ENCODE results near the gene CFAP126.
"Not testable (repeated sequence)": the region's sequence is repeated elsewhere in the genome, so short reads cannot be mapped to it uniquely, and the experiment has no call there.

CFAP126 gene

GRCh38 chr1:161367684-161368400 lies at the start of gene CFAP126:
Gene CFAP126 (minus strand): TSS chr1:161367876. CDS start chr1:161367868, 8 bp downstream.
- Histone ChIP-seq H3K36me3 (peaks cover 11 to 41% (median 33%) of the 10 kb centered on the region in 11 experiments; a peak in 21 of 22 replicates), H3K9me3 (replicated peaks in 1 of 11) (no peaks in the 10 kb centered on the region), H3K9ac (peak within 1 kb of the TSS in 5 of 11 experiments; percentile 4 to 33 (median 8); a peak in 5 of 22 replicates), H4K20me1 (no peaks in the 10 kb centered on the region), H3K27ac (peak within 1 kb of the TSS in 3 of 11 experiments; percentile 37 to 66 (median 43); a peak in 3 of 22 replicates), H3K4me3 (no peak within 1 kb of the TSS), H3K27me3 (no peaks in the 10 kb centered on the region), H3K4me1 (peaks cover 0 to 11% (median 7%) of the 10 kb centered on the region in 10 experiments; a peak in 9 of 20 replicates), H3K4me2 (peak within 1 kb of the TSS in 3 of 11 experiments; percentile 8 to 36 (median 26); a peak in 1 of 22 replicates)
- no peak for TF ChIP-seq Cebpa-rat (IDR thresholded peaks at IDR 0.05)

- H3K36me3 ChIP-seq; H3K4me1 ChIP-seq; H3K27ac ChIP-seq; H3K9ac ChIP-seq; H4K20me1 ChIP-seq; H3K4me3 ChIP-seq; H3K4me2 ChIP-seq; H3K9me3 ChIP-seq (replicated peaks in 1 of 11); H3K27me3 ChIP-seq: not testable (repeated sequence)
These were observed 45.4 kb upstream of the CFAP126 start for GRCh38 chr1:161413050-161413449.

GRCh38 chr1:161410636-161410970 lies 42.9 kb upstream of the CFAP126 start:
- not testable (repeated sequence) for H3K9ac ChIP-seq; H3K4me2 ChIP-seq; H3K27ac ChIP-seq; H3K4me3 ChIP-seq; H3K27me3 ChIP-seq; H3K36me3 ChIP-seq; H4K20me1 ChIP-seq; H3K4me1 ChIP-seq; H3K9me3 ChIP-seq (replicated peaks in 1 of 11)

GRCh38 chr1:161409848-161410635 lies 42.4 kb upstream of the CFAP126 start:
- H4K20me1 ChIP-seq, result not testable (repeated sequence)

GRCh38 chr1:161408429-161409052 lies 40.9 kb upstream of the CFAP126 start:
- H3K9ac ChIP-seq, result no peak overlapping the region
- H3K27ac ChIP-seq, result no peak overlapping the region
- H3K4me1 ChIP-seq, result no peaks in the 10 kb centered on the region
- H3K9me3 ChIP-seq (replicated peaks in 1 of 11), result peaks cover 0 to 7% (median 0%) of the 10 kb centered on the region in 11 experiments; a peak in 2 of 22 replicates
- H4K20me1 ChIP-seq, result peaks cover 0 to 3% (median 0%) of the 10 kb centered on the region in 11 experiments; a peak in 1 of 22 replicates
- no peak for TF ChIP-seq Cebpa-rat (IDR thresholded peaks at IDR 0.05)
- H3K27me3 ChIP-seq, result no peaks in the 10 kb centered on the region
- H3K36me3 ChIP-seq, result no peaks in the 10 kb centered on the region
- no peak overlapping the region for H3K4me3 ChIP-seq
- no peak overlapping the region for H3K4me2 ChIP-seq

More at GRCh38 chr1:161409848-161410635, 42.4 kb upstream of the CFAP126 start:
- not testable (repeated sequence) for H3K9me3 ChIP-seq (replicated peaks in 1 of 11); H3K4me3 ChIP-seq; H3K36me3 ChIP-seq; H3K27me3 ChIP-seq; H3K9ac ChIP-seq; H3K4me1 ChIP-seq; H3K27ac ChIP-seq; H3K4me2 ChIP-seq

GRCh38 chr1:161407451-161407985 lies 39.8 kb upstream of the CFAP126 start:
- H3K27me3 ChIP-seq, result no peaks in the 10 kb centered on the region
- H3K9ac ChIP-seq, result no peak overlapping the region
- H3K4me2 ChIP-seq, result no peak overlapping the region
- peaks cover 0 to 3% (median 0%) of the 10 kb centered on the region in 11 experiments; a peak in 1 of 22 replicates for H4K20me1 ChIP-seq
- H3K9me3 ChIP-seq (replicated peaks in 1 of 11), result peaks cover 0 to 7% (median 0%) of the 10 kb centered on the region in 11 experiments; a peak in 2 of 22 replicates
- peaks cover 0 to under 1% (median 0%) of the 10 kb centered on the region in 10 experiments; a peak in 1 of 20 replicates for H3K4me1 ChIP-seq
- H3K27ac ChIP-seq, result no peak overlapping the region
- H3K4me3 ChIP-seq, result no peak overlapping the region
- H3K36me3 ChIP-seq, result no peaks in the 10 kb centered on the region
- TF ChIP-seq Cebpa-rat (IDR thresholded peaks at IDR 0.05), result no peak

GRCh38 chr1:161406551-161406950 lies 38.9 kb upstream of the CFAP126 start:
- not testable (repeated sequence) for H3K4me1 ChIP-seq; H3K4me3 ChIP-seq; H3K9me3 ChIP-seq (replicated peaks in 1 of 11); H3K36me3 ChIP-seq; H3K27ac ChIP-seq; H3K9ac ChIP-seq; H4K20me1 ChIP-seq; H3K4me2 ChIP-seq; H3K27me3 ChIP-seq

GRCh38 chr1:161404051-161404597 lies 36.4 kb upstream of the CFAP126 start:
- no peak for TF ChIP-seq Cebpa-rat (IDR thresholded peaks at IDR 0.05)
- H3K36me3 ChIP-seq, result no peaks in the 10 kb centered on the region
- no peak overlapping the region for H3K27ac ChIP-seq
- peaks cover 8 to 17% (median 10%) of the 10 kb centered on the region in 10 experiments; a peak in 19 of 20 replicates for H3K4me1 ChIP-seq
- H3K4me2 ChIP-seq, result no peak overlapping the region
- no peaks in the 10 kb centered on the region for H3K9me3 ChIP-seq (replicated peaks in 1 of 11)
- H4K20me1 ChIP-seq, result peaks cover 0 to 3% (median 0%) of the 10 kb centered on the region in 11 experiments; a peak in 1 of 22 replicates
- no peak overlapping the region for H3K4me3 ChIP-seq
- no peak overlapping the region for H3K9ac ChIP-seq
- H3K27me3 ChIP-seq, result no peaks in the 10 kb centered on the region

- peaks cover 0 to 3% (median 0%) of the 10 kb centered on the region in 11 experiments; a peak in 1 of 22 replicates for H4K20me1 ChIP-seq
- H3K27me3 ChIP-seq, result no peaks in the 10 kb centered on the region
- no peaks in the 10 kb centered on the region for H3K9me3 ChIP-seq (replicated peaks in 1 of 11)
- peaks cover 17 to 30% (median 22%) of the 10 kb centered on the region in 10 experiments for H3K4me1 ChIP-seq
- TF ChIP-seq Cebpa-rat (IDR thresholded peaks at IDR 0.05), result no peak
- H3K36me3 ChIP-seq, result no peaks in the 10 kb centered on the region
- no peak overlapping the region for H3K4me3 ChIP-seq
- H3K27ac ChIP-seq, result no peak overlapping the region
- H3K9ac ChIP-seq, result no peak overlapping the region
- H3K4me2 ChIP-seq, result peak overlapping the region in 2 of 11 experiments; percentile 5 to 82; a peak in 2 of 22 replicates
These were observed 34.8 kb upstream of the CFAP126 start for GRCh38 chr1:161402446-161402845.
